Skeletal muscle satellite cell (primary cell): ENCODE data around the gene HOXC6.

Experiments used
- H3K27me3 ChIP-seq: 2 replicates; pipeline ENCODE4 v1.7.0; 2013; ENCODE audit warnings: low read length; ENCODE audit not compliant: control insufficient read depth, insufficient read depth
- H3K36me3 ChIP-seq: 2 replicates; pipeline ENCODE4 v1.7.0; 2013; ENCODE audit warnings: mild to moderate bottlenecking, control low read depth, low read length; ENCODE audit not compliant: insufficient read depth
- H3K4me1 ChIP-seq: 2 replicates; pipeline ENCODE4 v1.7.0; 2013; ENCODE audit warnings: low read length; ENCODE audit not compliant: control insufficient read depth, insufficient read depth
- H3K4me2 ChIP-seq: 2 replicates; pipeline ENCODE4 v1.7.0; 2013; ENCODE audit warnings: mild to moderate bottlenecking, low read length
- H3K4me3 ChIP-seq: 2 replicates; pipeline ENCODE4 v1.7.0; 2013; ENCODE audit warnings: low read length
- H3K9ac ChIP-seq: 2 replicates; pipeline ENCODE4 v1.7.0; 2013; ENCODE audit warnings: mild to moderate bottlenecking, low read depth, low read length, moderate library complexity
- H3K9me3 ChIP-seq: replicated peaks from 2 replicates; pipeline ENCODE4 v1.7.0; 2013; ENCODE audit warnings: mild to moderate bottlenecking, control low read depth, low read length

Gene HOXC6

DNA sequence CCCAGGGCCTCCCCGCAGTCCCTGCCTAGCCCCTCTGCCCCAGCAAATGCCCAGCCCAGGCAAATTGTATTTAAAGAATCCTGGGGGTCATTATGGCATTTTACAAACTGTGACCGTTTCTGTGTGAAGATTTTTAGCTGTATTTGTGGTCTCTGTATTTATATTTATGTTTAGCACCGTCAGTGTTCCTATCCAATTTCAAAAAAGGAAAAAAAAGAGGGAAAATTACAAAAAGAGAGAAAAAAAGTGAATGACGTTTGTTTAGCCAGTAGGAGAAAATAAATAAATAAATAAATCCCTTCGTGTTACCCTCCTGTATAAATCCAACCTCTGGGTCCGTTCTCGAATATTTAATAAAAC, 2.2 kb downstream of the HOXC6 start:
- Histone ChIP-seq H3K36me3 (peaks cover 35% of the 10 kb centered on the region), H3K9me3 (no peaks in the 10 kb centered on the region), H3K4me2 (no peak overlapping the region), H3K4me3 (no peak overlapping the region), H3K9ac (peak overlapping the region; percentile 64), H3K27me3 (no peaks in the 10 kb centered on the region), H3K4me1 (peaks cover 43% of the 10 kb centered on the region)

DNA sequence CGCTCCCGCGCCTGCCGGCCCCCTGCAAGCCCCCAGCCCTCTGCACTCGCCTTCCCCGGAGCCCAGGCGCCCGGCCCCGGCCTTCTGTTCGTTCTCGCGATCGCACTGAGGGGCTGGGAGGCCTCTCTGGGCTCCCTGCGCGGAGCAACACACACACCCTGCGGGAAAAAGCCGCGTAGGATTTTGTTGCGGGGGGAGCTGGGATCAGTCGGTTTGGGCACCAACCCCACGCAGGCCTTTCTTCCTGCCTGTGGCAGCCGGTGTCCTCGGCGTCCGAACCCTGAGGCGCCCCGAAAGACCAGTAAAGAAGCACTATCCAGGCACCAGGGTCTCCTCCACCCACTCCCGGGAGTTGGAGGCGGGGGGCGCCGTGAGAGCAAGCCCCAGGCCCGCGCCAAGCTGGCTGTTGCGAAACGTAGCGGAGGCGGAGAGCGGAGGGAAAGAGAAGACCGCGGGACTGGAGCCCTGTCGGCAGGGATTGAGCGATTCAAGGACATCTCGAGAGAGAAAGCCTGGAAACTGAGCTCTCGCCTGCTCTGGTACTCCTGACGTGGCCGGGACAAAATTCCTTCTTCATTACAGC, 2.7 kb downstream of the HOXC6 start:
- Histone ChIP-seq H3K4me2 (peak overlapping the region; percentile 41), H3K9me3 (no peaks in the 10 kb centered on the region), H3K27me3 (no peaks in the 10 kb centered on the region), H3K36me3 (peaks cover 35% of the 10 kb centered on the region), H3K4me3 (no peak overlapping the region), H3K4me1 (peaks cover 37% of the 10 kb centered on the region), H3K9ac (peak overlapping the region; percentile 64)

DNA sequence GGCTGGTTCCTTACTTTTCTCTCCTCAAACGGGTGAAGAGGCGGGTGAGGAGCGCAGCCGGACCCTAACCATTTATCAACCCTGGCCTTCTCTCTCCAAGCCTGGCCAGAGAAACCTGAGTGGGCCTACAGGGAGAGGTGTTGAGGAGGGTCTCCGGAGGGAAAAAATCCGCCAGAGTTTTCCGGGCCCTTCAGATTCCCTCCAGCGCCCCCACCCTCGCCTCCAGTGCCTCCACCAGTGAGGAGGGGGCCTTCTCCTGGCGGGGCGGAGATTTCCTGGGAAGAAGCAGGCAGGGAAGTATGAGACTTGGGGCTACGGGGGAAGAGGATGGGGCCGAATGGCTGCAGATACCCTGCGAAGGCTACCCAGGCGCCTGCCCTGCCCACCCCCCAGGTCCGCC, 3.2 kb downstream of the HOXC6 start:
- Histone ChIP-seq H3K27me3 (no peaks in the 10 kb centered on the region), H3K9me3 (no peaks in the 10 kb centered on the region), H3K4me2 (peak overlapping the region; percentile 41), H3K36me3 (peaks cover 35% of the 10 kb centered on the region), H3K9ac (peak overlapping the region; percentile 64), H3K4me3 (no peak overlapping the region), H3K4me1 (peaks cover 37% of the 10 kb centered on the region)

DNA sequence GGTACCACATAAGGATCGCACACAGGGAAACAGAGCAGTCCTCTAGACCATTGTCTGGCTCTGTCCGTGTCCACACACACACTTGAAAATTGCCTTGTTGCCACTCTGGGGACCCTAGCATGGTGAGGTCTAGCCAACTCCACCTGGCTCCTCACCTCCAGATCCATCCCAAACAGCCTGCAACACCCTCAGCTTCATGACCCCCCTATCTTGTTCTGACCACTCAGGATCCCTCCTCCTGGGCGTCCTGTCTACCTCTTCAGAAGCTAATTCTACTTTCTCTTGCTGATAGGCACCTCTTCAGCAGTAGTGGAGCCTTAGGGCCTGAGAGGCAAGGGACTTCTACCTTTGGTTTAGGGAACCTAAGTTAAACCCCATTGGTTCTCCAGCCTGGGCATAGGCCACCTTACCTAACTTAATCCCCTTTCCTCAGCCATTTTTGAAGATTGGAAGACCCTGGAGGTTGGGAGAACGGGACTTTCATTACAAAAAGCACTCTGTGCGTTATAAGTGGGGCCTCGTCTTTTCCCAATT, 3.9 kb downstream of the HOXC6 start:
- Histone ChIP-seq H3K4me1 (peaks cover 37% of the 10 kb centered on the region), H3K4me2 (no peak overlapping the region), H3K27me3 (no peaks in the 10 kb centered on the region), H3K4me3 (no peak overlapping the region), H3K9me3 (no peaks in the 10 kb centered on the region), H3K36me3 (peaks cover 35% of the 10 kb centered on the region), H3K9ac (peak overlapping the region; percentile 64)

DNA sequence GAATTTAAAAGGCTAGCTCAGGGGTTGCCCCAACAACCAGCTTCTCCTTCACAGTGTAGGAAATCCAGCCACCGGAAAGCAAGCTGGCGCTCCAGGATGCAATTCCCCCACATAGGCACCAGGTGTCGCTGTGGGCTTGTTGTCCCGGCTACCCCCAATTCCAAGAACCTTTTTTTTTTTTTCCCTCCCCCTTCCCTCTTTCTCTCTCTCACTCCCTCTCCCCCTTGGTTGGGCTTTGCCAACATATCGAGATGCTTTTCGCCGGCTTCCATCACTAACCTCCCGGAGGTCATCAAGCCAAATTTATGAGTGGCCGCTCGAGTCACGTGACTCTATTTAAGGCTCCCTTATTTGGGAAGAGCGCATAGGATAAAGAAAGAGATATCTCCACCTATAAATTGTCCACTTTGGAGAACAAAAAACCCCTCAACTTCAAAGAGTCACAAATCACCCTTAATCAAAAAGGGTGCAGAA, 4.4 kb downstream of the HOXC6 start, which contains the start of gene HOXC5:
Gene HOXC5 (plus strand): TSS at position 424 of the 474 bp plus-strand sequence. CDS start 73 bp downstream, outside the sequence.
- H3K4me2 ChIP-seq = peak within 1 kb of the TSS; percentile 85
- H3K4me3 ChIP-seq = peak within 1 kb of the TSS; percentile 70
- peaks cover 33% of the 10 kb centered on the region for H3K4me1 ChIP-seq
- H3K9me3 ChIP-seq = no peaks in the 10 kb centered on the region
- H3K36me3 ChIP-seq = peaks cover 35% of the 10 kb centered on the region
- no peaks in the 10 kb centered on the region for H3K27me3 ChIP-seq
- H3K9ac ChIP-seq = peak within 1 kb of the TSS; percentile 73

DNA sequence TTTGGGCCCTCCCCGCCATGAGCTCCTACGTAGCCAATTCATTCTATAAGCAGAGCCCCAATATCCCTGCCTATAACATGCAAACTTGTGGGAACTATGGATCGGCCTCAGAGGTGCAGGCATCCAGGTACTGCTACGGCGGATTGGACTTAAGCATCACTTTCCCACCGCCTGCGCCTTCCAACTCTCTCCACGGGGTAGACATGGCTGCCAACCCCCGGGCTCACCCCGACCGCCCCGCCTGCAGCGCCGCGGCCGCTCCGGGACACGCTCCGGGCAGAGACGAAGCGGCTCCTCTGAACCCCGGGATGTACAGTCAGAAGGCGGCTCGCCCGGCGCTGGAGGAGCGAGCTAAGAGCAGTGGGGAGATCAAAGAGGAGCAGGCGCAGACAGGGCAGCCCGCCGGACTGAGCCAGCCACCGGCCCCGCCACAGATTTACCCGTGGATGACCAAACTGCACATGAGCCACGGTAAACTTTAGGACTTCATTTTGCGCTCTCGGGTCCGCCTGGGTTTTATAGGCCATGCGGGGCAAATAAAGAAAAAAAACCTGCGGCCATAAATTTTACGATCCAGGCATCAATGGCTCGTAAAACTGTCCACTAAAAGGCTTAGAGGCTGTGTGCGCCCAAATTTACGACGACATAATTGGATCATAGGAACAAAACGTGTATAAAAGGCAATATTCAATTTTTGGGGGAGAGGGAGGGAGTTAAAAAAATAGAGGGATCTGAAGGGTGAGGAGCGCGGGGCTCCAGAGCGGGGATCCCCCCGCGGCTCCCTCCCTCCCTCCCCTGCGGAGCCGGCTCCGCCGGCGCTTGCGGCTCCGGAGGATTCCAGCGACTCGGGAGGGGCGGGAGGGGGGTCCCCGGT, 5.1 kb downstream of the HOXC6 start:
- Histone ChIP-seq H3K4me1 (peaks cover 26% of the 10 kb centered on the region), H3K4me2 (peak overlapping the region; percentile 85), H3K27me3 (no peaks in the 10 kb centered on the region), H3K4me3 (peak overlapping the region; percentile 70), H3K36me3 (peaks cover 35% of the 10 kb centered on the region), H3K9ac (peak overlapping the region; percentile 73), H3K9me3 (no peaks in the 10 kb centered on the region)

DNA sequence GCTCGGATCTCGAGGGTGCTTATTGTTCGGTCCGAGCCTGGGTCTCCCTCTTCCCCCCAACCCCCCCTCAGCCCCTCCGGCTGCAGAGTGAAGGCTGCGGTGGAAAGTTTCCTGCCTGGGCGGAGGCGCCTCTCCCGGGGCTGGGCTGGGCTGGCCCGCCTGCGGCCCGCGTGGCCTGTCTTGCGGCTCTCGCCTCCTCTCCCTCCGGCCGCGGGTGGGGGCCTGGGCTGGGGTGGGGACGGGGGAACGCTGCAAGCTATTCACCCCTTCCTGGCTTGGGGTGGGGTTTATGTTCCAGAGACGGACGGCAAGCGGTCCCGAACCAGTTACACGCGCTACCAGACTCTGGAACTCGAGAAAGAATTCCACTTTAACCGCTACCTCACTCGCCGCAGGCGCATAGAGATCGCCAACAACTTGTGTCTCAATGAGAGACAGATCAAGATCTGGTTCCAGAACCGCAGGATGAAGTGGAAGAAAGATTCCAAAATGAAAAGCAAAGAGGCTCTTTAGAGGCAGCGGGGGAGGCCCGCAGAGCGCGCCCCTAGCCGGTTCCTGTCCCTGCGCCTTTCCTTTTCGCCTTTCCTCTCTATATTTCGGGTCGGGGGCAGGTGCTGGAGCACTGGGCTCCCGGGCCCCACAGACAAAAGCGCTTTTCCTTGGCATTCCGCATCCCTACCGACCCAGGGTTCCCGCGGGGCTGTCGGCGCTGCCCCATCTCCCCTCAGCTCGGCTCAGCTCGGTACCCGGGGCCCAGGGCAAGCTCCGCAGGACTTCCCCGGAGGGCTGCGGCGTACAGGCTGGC, 5.9 kb downstream of the HOXC6 start:
- Histone ChIP-seq H3K4me1 (peaks cover 22% of the 10 kb centered on the region), H3K9ac (peak overlapping the region; percentile 73), H3K4me3 (peak overlapping the region; percentile 70), H3K36me3 (peaks cover 28% of the 10 kb centered on the region), H3K9me3 (no peaks in the 10 kb centered on the region), H3K27me3 (no peaks in the 10 kb centered on the region), H3K4me2 (peak overlapping the region; percentile 85)

DNA sequence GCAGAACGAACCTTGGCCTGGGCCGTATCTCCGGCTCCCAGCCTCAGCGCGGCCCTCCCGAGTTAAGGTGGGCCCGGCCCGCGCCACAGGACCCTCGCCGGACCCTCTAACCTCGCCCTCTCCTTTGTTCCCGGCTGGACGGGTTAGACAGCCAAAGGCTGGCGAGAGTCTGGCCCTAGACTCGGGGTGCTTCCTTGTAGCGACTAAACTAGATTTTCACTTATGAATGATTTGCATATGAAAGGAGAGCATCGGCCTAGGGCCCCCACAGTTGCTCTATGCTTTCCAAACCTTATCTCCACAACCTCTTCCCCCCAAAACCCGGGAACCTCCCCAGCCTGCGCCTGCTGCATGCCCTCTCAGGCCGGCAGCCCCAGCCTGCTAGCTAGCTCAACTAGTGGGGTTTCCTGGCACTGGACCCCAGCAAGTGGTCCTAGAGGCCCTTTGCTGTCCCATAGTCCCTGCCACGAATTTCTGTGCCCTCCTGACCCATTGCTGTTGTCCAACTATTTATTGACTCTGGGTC, 6.6 kb downstream of the HOXC6 start:
- no peak overlapping the region for H3K4me2 ChIP-seq
- H3K9ac ChIP-seq = no peak overlapping the region

DNA sequence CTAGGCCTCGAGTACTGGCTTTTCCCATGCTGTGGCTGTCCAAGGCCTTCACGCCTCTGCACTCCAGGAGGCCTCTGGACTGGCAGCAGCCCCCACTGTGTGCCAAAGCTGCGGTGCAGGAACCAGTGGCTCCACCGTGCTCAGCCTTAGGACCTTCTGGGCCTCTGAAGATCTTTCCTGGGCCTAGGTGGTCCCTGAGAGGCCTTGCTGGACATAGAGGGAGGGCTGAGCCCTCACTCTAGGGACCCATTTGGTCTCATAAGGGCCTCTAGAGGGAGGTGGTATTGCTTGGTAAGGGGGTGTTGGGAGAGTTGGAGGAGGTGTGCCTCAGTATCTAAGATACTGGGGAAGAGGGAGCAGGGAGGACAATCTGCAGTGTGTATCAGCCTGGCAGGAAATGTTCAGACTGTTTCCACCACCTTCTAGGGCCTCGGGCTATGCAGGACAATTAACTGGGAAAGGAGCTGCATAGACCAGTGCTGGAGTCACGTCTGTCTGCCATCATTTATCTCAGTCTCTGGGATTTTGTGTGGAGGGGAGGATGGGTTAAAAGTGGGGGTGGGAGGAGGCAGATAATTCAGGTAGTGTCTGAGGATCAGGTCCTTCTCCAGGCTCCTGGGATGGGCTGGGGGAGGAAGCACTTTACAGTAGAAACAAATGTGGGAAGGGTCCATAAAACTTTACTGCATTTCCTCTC, 7.5 kb downstream of the HOXC6 start:
- Histone ChIP-seq H3K9ac (no peak overlapping the region), H3K4me1 (peaks cover 28% of the 10 kb centered on the region), H3K9me3 (no peaks in the 10 kb centered on the region), H3K4me3 (no peak overlapping the region), H3K4me2 (no peak overlapping the region), H3K36me3 (peaks cover 18% of the 10 kb centered on the region), H3K27me3 (no peaks in the 10 kb centered on the region)

More for the DNA sequence above, 6.6 kb downstream of the HOXC6 start:
- H3K9me3 ChIP-seq = no peaks in the 10 kb centered on the region
- peaks cover 23% of the 10 kb centered on the region for H3K36me3 ChIP-seq
- H3K4me3 ChIP-seq = no peak overlapping the region
- no peaks in the 10 kb centered on the region for H3K27me3 ChIP-seq
- H3K4me1 ChIP-seq = peaks cover 28% of the 10 kb centered on the region

DNA sequence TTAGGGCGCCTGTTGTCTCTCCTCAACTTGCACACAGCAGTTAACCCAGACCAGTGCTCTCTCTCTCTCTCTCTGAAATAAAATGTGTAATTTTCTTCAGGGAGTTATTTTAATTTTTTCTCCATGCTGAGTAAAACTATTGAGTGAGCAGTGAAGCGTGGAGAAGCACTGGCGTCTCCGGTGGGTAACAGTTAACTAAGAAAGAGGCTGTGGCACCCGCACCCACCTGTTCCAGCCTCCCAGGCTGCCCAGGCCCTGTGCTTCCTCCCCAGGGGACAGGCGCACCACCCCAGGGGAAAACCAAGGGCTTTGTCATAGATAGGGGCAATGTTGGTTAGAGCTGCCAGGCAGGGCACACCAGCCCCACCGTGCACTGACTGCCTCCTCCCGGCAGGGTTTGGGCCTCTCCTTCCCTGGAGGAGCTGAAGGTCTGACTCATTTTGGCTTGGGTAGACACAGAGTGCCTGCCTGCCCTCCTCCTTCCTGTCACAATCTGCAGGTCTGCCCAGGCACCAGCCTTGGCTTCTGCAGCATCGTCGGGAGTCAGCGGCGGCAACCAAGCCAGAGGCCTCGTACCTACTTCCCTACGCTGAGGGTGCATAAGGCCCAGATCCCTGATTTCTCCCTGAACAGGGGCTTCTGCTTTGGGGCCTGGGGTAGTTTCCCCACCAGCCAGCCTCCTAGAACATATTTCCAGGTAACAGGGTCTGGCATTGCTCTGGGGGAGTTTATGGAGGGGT, 8.6 kb downstream of the HOXC6 start:
- Histone ChIP-seq H3K36me3 (peaks cover 7% of the 10 kb centered on the region), H3K9ac (no peak overlapping the region), H3K9me3 (no peaks in the 10 kb centered on the region), H3K4me1 (peaks cover 28% of the 10 kb centered on the region), H3K4me3 (no peak overlapping the region), H3K4me2 (peak overlapping the region; percentile 2), H3K27me3 (no peaks in the 10 kb centered on the region)
